ENCODE measurements around the gene KCNIP4.

KCNIP4 gene

GRCh38 chr4:21856301-21856700 is 92.3 kb downstream of the KCNIP4 start:
- in situ Hi-C loops (cut with MboI; ENCODE audit: low sequenced_read_pairs): no loop called here

- in situ Hi-C loops (cut with MboI; ENCODE audit: low sequenced_read_pairs): no loop called here
These were observed 99.5 kb downstream of the KCNIP4 start for GRCh38 chr4:21849077-21849476.

DNA sequence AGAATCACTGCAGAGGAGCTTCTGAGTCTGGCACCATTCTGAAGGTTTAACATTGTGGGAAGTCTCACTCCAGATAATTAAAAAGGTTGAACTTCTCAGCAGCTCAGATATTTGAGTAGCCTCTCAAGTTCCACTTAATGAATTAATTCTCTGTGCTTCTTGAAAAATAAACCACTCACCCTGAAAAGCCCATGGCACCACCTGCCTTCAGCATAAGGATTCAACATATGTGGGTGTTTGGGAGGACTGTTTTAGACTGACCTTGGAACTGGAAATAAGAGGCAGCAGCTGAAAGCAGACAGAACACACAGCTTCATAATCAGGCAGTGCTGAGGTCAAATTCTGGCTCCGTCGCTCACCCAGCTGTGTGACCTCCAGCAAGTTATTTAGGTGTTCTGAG is 100.6 kb downstream of the KCNIP4 start:
- in situ Hi-C loops (cut with MboI; ENCODE audit: low sequenced_read_pairs): no loop called here

DNA sequence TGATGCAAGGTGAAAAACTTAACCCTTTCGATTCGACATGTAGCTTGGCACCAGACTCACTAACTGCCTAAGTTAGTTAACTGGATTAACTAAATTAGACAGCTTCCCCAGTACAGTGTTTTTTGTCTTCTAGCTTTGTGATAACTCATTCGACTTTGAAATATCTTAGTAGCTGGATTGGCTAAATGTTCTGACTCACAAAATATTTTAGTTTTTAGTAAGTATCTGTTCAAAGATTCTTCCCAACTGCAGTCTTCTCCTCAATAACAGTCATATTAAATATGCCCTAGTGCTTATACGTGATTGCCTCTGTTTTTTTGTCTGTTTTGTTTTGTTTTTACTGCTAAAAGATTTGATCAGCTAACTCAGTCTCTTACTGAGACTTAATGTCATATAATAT is 102.9 kb downstream of the KCNIP4 start:
- in situ Hi-C loops (cut with MboI; ENCODE audit: low sequenced_read_pairs): no loop called here

DNA sequence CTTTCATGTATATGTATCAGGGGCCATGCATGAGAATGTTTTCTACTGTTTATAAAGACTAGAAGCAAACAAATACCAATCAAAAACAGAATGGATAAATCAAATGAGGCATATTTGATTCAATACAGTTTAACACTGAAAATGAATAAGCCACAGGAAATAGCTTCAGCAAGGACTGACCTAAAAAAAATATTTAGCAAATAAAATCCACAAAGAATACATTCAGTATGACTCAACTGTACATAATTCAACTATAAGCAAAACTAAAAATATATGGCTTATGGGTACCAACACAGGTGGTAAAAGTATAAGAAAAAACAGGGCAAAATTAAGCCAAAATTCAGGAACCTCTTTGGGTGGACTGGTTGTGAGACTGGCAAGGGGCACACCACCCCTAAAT is 112.9 kb downstream of the KCNIP4 start:
- in situ Hi-C loops (cut with MboI; ENCODE audit: low sequenced_read_pairs): no loop called here

- in situ Hi-C loops (cut with MboI; ENCODE audit: low sequenced_read_pairs): no loop called here
These were observed 118.3 kb downstream of the KCNIP4 start for GRCh38 chr4:21830272-21830671.

- in situ Hi-C loops (cut with MboI; ENCODE audit: low sequenced_read_pairs): no loop called here
These were observed 121.0 kb downstream of the KCNIP4 start for GRCh38 chr4:21827575-21827974.

DNA sequence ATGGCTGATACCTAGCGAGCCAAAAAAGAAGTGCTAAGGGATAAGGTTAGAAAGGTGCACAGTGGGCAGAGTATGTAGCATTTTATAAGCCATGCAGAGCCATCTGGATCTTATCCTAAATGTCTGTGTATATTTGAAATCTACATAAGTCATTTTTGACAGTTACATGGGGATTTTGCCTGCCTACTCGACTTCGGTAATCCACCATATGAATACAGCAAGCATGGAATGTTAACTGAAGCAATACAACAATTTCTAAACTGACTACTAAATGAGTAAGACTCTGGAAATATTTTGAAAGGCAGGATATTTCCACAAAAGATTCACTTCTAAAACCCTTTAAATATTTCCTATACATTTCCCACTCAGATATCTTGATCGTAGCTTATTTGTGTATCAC is 122.5 kb downstream of the KCNIP4 start:
- in situ Hi-C loops (cut with MboI; ENCODE audit: low sequenced_read_pairs): no loop called here

- in situ Hi-C loops (cut with MboI; ENCODE audit: low sequenced_read_pairs): no loop called here
These were observed 129.5 kb downstream of the KCNIP4 start for GRCh38 chr4:21819086-21819485.

DNA sequence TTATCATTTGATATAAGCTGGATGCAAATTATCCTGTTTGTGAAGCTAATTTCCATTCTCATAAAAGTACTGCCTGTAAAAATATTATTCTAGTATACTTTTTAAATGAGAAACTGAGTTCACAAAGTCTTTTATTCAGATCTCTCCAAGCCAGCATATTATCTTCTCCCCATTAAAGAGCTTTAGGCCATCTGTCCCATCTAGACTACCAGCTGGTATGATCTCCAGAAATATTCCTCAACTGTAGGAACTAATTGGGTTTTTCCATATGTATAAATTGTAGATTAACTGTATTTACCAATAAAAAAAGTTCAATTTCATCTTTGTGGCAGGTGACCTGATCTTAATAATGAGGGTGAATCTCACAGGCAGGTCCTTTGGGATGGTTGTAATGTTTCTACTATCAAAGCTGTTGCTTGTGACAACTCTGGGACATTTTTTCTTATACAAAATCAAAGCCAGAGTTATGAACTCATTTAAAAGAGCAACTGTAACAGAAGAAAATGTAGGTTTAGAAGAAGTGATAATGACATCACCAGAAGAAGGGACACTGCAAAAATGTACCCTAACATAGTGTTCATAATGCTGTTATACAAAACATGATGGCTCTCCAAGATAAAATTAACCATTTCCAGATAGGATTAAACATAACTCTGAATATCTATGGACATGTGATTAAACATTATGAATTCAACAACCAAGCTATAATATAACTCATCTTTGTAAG is 132.8 kb downstream of the KCNIP4 start:
- in situ Hi-C loops (cut with MboI; ENCODE audit: low sequenced_read_pairs): no loop called here

DNA sequence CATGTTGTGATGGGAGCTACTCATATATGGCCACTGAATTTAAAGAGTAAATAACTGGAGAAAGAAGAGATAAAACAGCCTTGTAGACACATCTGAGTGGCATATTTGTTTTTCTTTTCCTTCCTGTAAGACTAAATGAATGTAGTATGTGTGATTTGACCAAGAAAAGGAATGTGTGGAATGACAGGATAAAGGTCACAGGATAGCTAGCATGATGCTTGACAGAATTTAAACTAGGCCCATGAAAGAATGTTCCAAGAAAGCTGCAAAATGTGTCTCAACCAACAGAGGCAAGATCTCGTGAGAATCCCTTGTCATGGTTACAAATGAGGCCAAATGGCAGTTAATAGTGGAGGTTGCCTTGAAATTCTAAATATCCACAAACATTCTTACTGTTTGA is 137.0 kb downstream of the KCNIP4 start:
- in situ Hi-C loops (cut with MboI; ENCODE audit: low sequenced_read_pairs): no loop called here

DNA sequence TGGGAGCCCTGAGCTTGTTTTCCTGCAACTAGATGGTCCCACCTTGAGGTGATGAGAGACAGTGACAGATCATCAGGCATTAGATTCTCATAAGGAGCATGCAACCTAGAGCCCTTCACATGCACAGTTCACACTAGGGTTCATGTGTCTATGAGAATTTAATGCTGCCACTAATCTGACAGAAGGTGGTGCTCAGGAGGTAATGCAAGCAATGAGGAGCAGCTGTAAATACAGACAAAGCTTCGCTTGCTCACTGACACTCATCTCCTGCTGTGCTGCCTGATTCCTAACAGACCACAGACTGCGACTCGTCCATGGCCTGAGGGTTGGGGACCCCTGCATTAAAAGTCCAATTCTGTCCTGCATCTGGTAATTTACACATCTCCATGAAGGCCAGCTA is 141.6 kb downstream of the KCNIP4 start:
- in situ Hi-C loops (cut with MboI; ENCODE audit: low sequenced_read_pairs): no loop called here

- in situ Hi-C loops (cut with MboI; ENCODE audit: low sequenced_read_pairs): no loop called here
These were observed 146.2 kb downstream of the KCNIP4 start for GRCh38 chr4:21802406-21802805.

GRCh38 chr4:21801661-21802385 is 146.7 kb downstream of the KCNIP4 start:
- in situ Hi-C loops (cut with MboI; ENCODE audit: low sequenced_read_pairs): no loop called here

GRCh38 chr4:21795091-21795490 is 153.5 kb downstream of the KCNIP4 start:
- in situ Hi-C loops (cut with MboI; ENCODE audit: low sequenced_read_pairs): loop anchor here (25.0 kb wide), 2 partner anchors 592 to 892 kb away; partner anchors contain the start of gene GBA3

DNA sequence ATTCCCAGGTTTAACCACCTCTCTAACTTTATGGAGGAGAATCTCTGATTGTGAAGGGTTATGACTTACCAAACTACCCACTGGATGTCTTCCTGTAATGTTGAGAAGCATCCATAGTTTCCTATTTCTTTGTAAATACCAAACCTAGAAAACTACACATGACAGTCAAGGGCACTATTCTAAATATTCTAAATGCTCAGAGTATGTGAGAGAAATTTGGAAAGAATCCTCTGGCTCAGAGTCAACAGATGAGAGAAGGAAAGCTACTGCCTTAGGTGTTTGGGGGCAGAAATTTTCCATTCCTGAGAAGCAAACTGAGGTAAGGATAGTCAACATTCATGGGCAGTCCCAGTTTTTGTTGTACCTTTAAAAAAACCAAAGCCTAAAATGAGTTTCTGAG is 155.8 kb downstream of the KCNIP4 start:
- in situ Hi-C loops (cut with MboI; ENCODE audit: low sequenced_read_pairs): loop anchor here (25.0 kb wide), 2 partner anchors 595 to 895 kb away; partner anchors contain the start of gene GBA3

DNA sequence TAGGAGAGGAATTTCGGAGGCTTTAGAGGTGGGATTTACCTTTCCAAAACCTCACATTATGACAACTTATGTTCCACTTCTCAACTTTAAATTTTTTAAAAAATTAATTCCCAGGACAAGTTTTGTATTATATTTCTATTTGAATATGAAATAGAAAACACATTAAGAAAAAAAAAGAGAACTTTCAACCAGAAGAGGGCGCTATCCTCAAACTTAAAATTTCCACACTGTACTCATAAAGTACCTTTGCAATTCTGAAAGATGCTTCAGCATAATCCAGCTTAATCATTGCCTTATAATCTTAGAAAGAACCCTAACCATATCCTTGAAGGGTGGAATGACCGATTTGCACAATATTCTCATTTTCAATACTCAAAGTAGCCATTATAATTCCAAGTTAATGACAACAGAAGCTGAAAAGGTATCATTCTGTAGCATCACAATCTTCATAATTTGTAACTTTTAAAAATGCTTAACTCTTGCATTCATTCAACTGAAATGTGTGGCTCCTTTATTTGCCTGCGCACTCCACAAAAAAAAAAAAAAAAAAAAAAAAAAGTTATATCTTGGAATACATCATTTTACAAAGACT is 158.0 kb downstream of the KCNIP4 start:
- in situ Hi-C loops (cut with MboI; ENCODE audit: low sequenced_read_pairs): loop anchor here (25.0 kb wide), 2 partner anchors 597 to 897 kb away; partner anchors contain the start of gene GBA3

- in situ Hi-C loops (cut with MboI; ENCODE audit: low sequenced_read_pairs): loop anchor here (25.0 kb wide), 2 partner anchors 607 to 907 kb away; partner anchors contain the start of gene GBA3
These were observed 168.4 kb downstream of the KCNIP4 start for GRCh38 chr4:21780148-21780547.

- in situ Hi-C loops (cut with MboI; ENCODE audit: low sequenced_read_pairs): loop anchor here (25.0 kb wide), 2 partner anchors 609 to 909 kb away; partner anchors contain the start of gene GBA3
These were observed 169.9 kb downstream of the KCNIP4 start for GRCh38 chr4:21778702-21779101.

GRCh38 chr4:21775703-21776102 is 172.9 kb downstream of the KCNIP4 start:
- in situ Hi-C loops (cut with MboI; ENCODE audit: low sequenced_read_pairs): loop anchor here (25.0 kb wide), 2 partner anchors 612 to 912 kb away; partner anchors contain the start of gene GBA3

DNA sequence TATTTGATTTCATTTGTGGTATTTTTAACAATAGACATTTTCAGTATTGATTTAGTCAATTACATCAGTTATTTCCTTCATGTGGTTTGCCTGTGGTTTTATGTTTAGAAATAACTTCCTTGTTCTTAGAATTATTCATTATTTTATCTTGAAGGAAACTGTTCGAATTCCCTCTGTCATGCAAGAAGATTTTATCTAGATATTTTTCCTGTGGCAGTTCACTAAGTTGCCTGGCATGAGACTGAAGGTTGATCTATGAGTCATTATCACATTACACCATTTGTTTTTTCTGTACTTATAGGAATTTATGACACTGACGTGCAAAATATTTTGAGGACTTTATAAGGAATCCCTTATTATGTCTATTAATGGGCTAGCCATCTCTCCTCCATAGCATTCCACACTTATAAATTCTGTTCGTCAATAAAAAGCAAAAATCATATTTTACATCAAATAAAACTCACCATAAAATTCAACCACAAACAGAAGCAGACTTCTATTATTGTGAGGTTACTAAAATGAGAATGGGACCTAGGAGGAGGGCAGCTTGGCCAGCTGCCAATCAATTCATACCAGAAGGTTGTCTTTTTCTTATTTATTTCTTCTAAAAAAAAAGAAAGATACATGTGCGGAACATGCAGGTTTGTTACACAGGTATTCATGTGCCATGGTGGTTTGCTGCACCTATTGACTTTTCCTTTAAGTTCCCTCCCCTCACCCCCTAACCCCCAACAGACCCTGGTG is 179.0 kb downstream of the KCNIP4 start:
- in situ Hi-C loops (cut with MboI; ENCODE audit: low sequenced_read_pairs): no loop called here
